SK-N-SH (cell line): ENCODE data around the gene LST1.

Experiments used
- CTCF ChIP-seq: fragments of 200-600 bp; sonication (generic); IDR thresholded peaks from 2 replicates; pipeline ENCODE4 v1.6.1; 2017; ENCODE audit warnings: antibody characterized with exemption, mild to moderate bottlenecking, moderate library complexity
- ELF1 ChIP-seq: IDR thresholded peaks from 2 replicates; pipeline ENCODE4 v1.4.0; 2012
- EP300 ChIP-seq, 2 experiments: IDR thresholded peaks; 2 replicates each; pipeline versions ENCODE4 v1.4.0 to v1.6.1; 2012; ENCODE audit warnings: borderline replicate concordance in 1 of 2, low read depth in 1 of 2, low read length in 1 of 2
- JUND ChIP-seq: IDR thresholded peaks from 2 replicates; pipeline ENCODE4 v1.4.0; 2012
- MAX ChIP-seq: IDR thresholded peaks from 2 replicates; pipeline ENCODE4 v1.4.0; 2012; ENCODE audit warnings: low read depth
- MXI1 ChIP-seq: IDR thresholded peaks from 2 replicates; pipeline ENCODE4 v1.6.1; 2012; ENCODE audit warnings: mild to moderate bottlenecking, low read depth, low read length, improper control_type of control experiment
- NRF1 ChIP-seq: IDR thresholded peaks from 2 replicates; pipeline ENCODE4 v1.6.1; 2012; ENCODE audit warnings: low read depth, mild to moderate bottlenecking, low read length
- SIN3A ChIP-seq: IDR thresholded peaks from 2 replicates; pipeline ENCODE4 v1.6.1; 2012; ENCODE audit warnings: low read depth, mild to moderate bottlenecking, low read length, moderate library complexity, borderline replicate concordance
- SMC3 ChIP-seq: IDR thresholded peaks from 2 replicates; pipeline ENCODE4 v1.6.1; 2012; ENCODE audit warnings: low read depth, low read length, improper control_type of control experiment
- TAF1 ChIP-seq: IDR thresholded peaks from 2 replicates; pipeline ENCODE4 v1.6.1; 2012; ENCODE audit warnings: low read depth, mild to moderate bottlenecking, low read length, moderate library complexity, borderline replicate concordance
- USF1 ChIP-seq: IDR thresholded peaks from 2 replicates; pipeline ENCODE4 v1.4.0; 2012; ENCODE audit warnings: low read depth, borderline replicate concordance
- USF2 ChIP-seq: fragments of 150-350 bp; IDR thresholded peaks from 2 replicates; pipeline ENCODE4 v1.6.1; 2017; ENCODE audit warnings: antibody characterized with exemption, low read length, low read depth, borderline replicate concordance
- ZBTB33 ChIP-seq: IDR thresholded peaks from 2 replicates; pipeline ENCODE4 v1.4.0; 2012; ENCODE audit warnings: low read depth, borderline replicate concordance

- no peak for TF ChIP-seq EP300 (IDR thresholded peaks at IDR 0.05; ENCODE audit: borderline replicate concordance in 1 of 2, low read depth in 1 of 2, low read length in 1 of 2)
- TF ChIP-seq CTCF = no peak
- no peak for TF ChIP-seq SMC3
- no peak for TF ChIP-seq ELF1
- no peak for TF ChIP-seq NRF1
- no peak for TF ChIP-seq USF2
- no peak for TF ChIP-seq JUND
- no peak for TF ChIP-seq ZBTB33
- no peak for TF ChIP-seq SIN3A
- no peak for TF ChIP-seq MAX
- TF ChIP-seq TAF1 = no peak
- no peak for TF ChIP-seq MXI1
- no peak for TF ChIP-seq USF1
Measured at GRCh38 chr6:31577579-31577966, 8.5 kb upstream of the LST1 start.
